B cell (primary cell): ENCODE measurements around the gene CREM. TPM values are rescaled to one million over a fixed set of nuclear protein-coding genes. Genes with fewer than 3 reads are reported as not detected.

ENCODE experiments used
- ATAC-seq: fragments of 200-7000 bp; cut with Tn5 transposase; one replicate; pipeline ENCODE4 v1.10.0; 2021; ENCODE audit warnings: low read depth, mild to moderate bottlenecking, moderate number of reproducible peaks, moderate library complexity
- CTCF ChIA-PET: fragments of 350-600 bp; sonication (Branson Sonifier 250); formaldehyde crosslinking; loops from one replicate; lab custom pipeline; 2021; ENCODE audit warnings: antibody characterized with exemption, inconsistent platforms; lab: Charles Lee
- POLR2A ChIA-PET: fragments of 350-600 bp; sonication (Branson Sonifier 250); formaldehyde crosslinking; loops from one replicate; lab custom pipeline; 2021; ENCODE audit warnings: antibody characterized with exemption; lab: Charles Lee
- DNase-seq: peaks from one replicate; pipeline ENCODE4 v3.0.0; 2013
- H2AFZ ChIP-seq: 2 replicates; pipeline ENCODE4 v1.6.1; 2012; ENCODE audit warnings: mild to moderate bottlenecking, low read depth, low read length; ENCODE audit not compliant: insufficient read depth, poor library complexity, severe bottlenecking
- H3K27ac ChIP-seq, 2 donors: 1 replicate in 1 of 2; 2 replicates in 1 of 2; pipeline ENCODE4 v1.5.1; 2012 to 2013; ENCODE audit warnings: low read length in 2 of 2, mild to moderate bottlenecking in 2 of 2, moderate library complexity in 1 of 2
- H3K27me3 ChIP-seq, 4 experiments: fragments of 200-600 bp in 1 of 4; sonication (generic) in 1 of 4; replicated peaks in 1 of 4; 1 replicate in 2 of 4; 2 replicates in 2 of 4; pipeline versions ENCODE4 v1.6.1 to v1.7.0; 2013 to 2016; ENCODE audit warnings: low read length in 3 of 4, mild to moderate bottlenecking in 2 of 4, mixed read lengths in 1 of 4, moderate library complexity in 1 of 4; ENCODE audit not compliant: insufficient read depth in 4 of 4, control insufficient read depth in 3 of 4; ENCODE audit errors: control extremely low read depth in 1 of 4
- H3K36me3 ChIP-seq, 2 experiments: replicated peaks in 1 of 2; 1 replicate in 1 of 2; 2 replicates in 1 of 2; pipeline versions ENCODE4 v1.6.1 to v1.7.1; 2013; ENCODE audit warnings: low read length in 1 of 2; ENCODE audit not compliant: insufficient read depth in 2 of 2, control insufficient read depth in 1 of 2; ENCODE audit errors: control extremely low read depth in 1 of 2, extremely low read depth in 1 of 2
- H3K4me1 ChIP-seq, 2 donors: fragments of 200-600 bp in 1 of 2; sonication (generic) in 1 of 2; 1 replicate in 1 of 2; 2 replicates in 1 of 2; pipeline versions ENCODE4 v1.5.1 to v1.6.1; 2013 to 2017; ENCODE audit warnings: low read length in 2 of 2; ENCODE audit not compliant: control insufficient read depth in 2 of 2, insufficient read depth in 2 of 2
- H3K4me2 ChIP-seq: replicated peaks from 2 replicates; pipeline ENCODE3; 2012; ENCODE audit warnings: mild to moderate bottlenecking, low read depth, low read length; ENCODE audit not compliant: poor library complexity, severe bottlenecking
- H3K4me3 ChIP-seq, 5 experiments: fragments of 200-600 bp in 1 of 5; sonication (generic) in 1 of 5; 1 replicate in 3 of 5; 2 replicates in 2 of 5; pipeline versions ENCODE4 v1.5.1 to v1.7.0; 2011 to 2016; ENCODE audit warnings: low read length in 4 of 5, mild to moderate bottlenecking in 4 of 5, low read depth in 2 of 5, control low read depth in 1 of 5, moderate library complexity in 1 of 5; ENCODE audit not compliant: insufficient read depth in 1 of 5; ENCODE audit errors: control extremely low read depth in 1 of 5, extremely low read depth in 1 of 5
- H3K79me2 ChIP-seq: fragments of 200-600 bp; sonication (generic); one replicate; pipeline ENCODE4 v1.6.0; 2016; ENCODE audit warnings: low read length; ENCODE audit not compliant: control insufficient read depth, insufficient read depth
- H3K9ac ChIP-seq: fragments of 200-600 bp; sonication (generic); 2 replicates; pipeline ENCODE4 v1.6.1; 2017; ENCODE audit warnings: mild to moderate bottlenecking, low read length, moderate library complexity
- H3K9me3 ChIP-seq, 3 donors: one replicate each; pipeline versions ENCODE4 v1.6.1 to v1.7.1; 2013; ENCODE audit warnings: low read length in 2 of 3; ENCODE audit not compliant: control insufficient read depth in 2 of 3, insufficient read depth in 1 of 3; ENCODE audit errors: control extremely low read depth in 1 of 3
- H4K20me1 ChIP-seq: 2 replicates; pipeline ENCODE4 v1.6.0; 2012; ENCODE audit warnings: mild to moderate bottlenecking, low read length; ENCODE audit not compliant: insufficient read depth, control insufficient read depth, poor library complexity, severe bottlenecking
- H3K27ac Mint-ChIP-seq: one replicate; pipeline ENCODE4 v1.8.0; 2021; ENCODE audit warnings: mixed read lengths
- H3K27me3 Mint-ChIP-seq: one replicate; pipeline ENCODE4 v1.8.0; 2021; ENCODE audit warnings: mixed read lengths
- H3K4me1 Mint-ChIP-seq: one replicate; pipeline ENCODE4 v1.8.0; 2021; ENCODE audit warnings: mixed read lengths
- H3K4me3 Mint-ChIP-seq: one replicate; pipeline ENCODE4 v1.8.0; 2021; ENCODE audit warnings: mixed read lengths
- H3K9me3 Mint-ChIP-seq: one replicate; pipeline ENCODE4 v1.8.0; 2022; ENCODE audit warnings: mixed read lengths; ENCODE audit not compliant: insufficient read depth
- CTCF ChIP-seq: fragments of 200-600 bp; IDR thresholded peaks from one replicate; pipeline ENCODE4 v1.8.0; 2022; ENCODE audit warnings: antibody characterized with exemption, mild to moderate bottlenecking
- EZH2 ChIP-seq: IDR thresholded peaks from 2 replicates; pipeline ENCODE4 v1.6.1; 2012; ENCODE audit warnings: borderline replicate concordance, low read depth, mild to moderate bottlenecking, moderate library complexity, low read length; ENCODE audit not compliant: insufficient read depth, poor library complexity, severe bottlenecking
- WGBS: methylation state at CpG from one replicate; pipeline ENCODE4 v1.1.5; 2013; ENCODE audit warnings: missing lambda C conversion rate; ENCODE audit not compliant: insufficient coverage; 5-methylcytosine and 5-hydroxymethylcytosine counted together
- intact Hi-C: fragments of 100-400 bp; cut with micrococcal nuclease; formaldehyde crosslinking; loops from one replicate; pipeline ENCODE4 v1.10.0; 2022
- polyA plus RNA-seq: library from polyadenylated mRNA; depleted of rRNA; stranded (reverse); fragments of >200 nt; gene quantifications from 2 replicates; pipeline ENCODE4 v1.2.3, GENCODE V29; 2012
- total RNA-seq, 2 donors: library from RNA; stranded (reverse); fragments of 120-200 nt in 1 of 2; gene quantifications; 1 replicate in 1 of 2; 2 replicates in 1 of 2; pipeline versions ENCODE4 v1.2.3 to v1.2.4, GENCODE V29; 2013 to 2022

Gene CREM
- total and polyA plus RNA-seq, 2 donors (not counting 1 experiment from before 2014, with no cell fraction given): 7.3 to 94.6 TPM

- H3K9me3 Mint-ChIP-seq: no peaks in the 10 kb centered on the region
- H3K9ac ChIP-seq: peak overlapping the region; percentile 33
- TF ChIP-seq CTCF: no peak
- TF ChIP-seq EZH2: no peak
- H3K4me3 ChIP-seq: peak overlapping the region in 1 of 5 experiments; percentile 42
- H3K27me3 Mint-ChIP-seq: no peaks in the 10 kb centered on the region
- H3K27ac ChIP-seq: peak overlapping the region in 1 of 2 donors; percentile 28
- no peaks in the 10 kb centered on the region for H3K9me3 ChIP-seq
- H3K27me3 ChIP-seq: no peaks in the 10 kb centered on the region
- ChIA-PET CTCF (interaction anchor here (1.4 to 12.8 kb wide), 5 partner anchors 9 to 61 kb away, joined by 5 to 156 read pairs (median 5); partner anchors contain the start of gene CREM), POLR2A (interaction anchor here (0.6 to 2.5 kb wide), 4 partner anchors 7 to 59 kb away, joined by 6 to 16 read pairs (median 10); partner anchors contain the start of gene CREM)
- peaks cover 43% of the 10 kb centered on the region for H3K4me1 Mint-ChIP-seq
- 14% methylated on average over 1 of the region's 5 CpGs for WGBS
- no peaks in the 10 kb centered on the region for H4K20me1 ChIP-seq
- H3K4me2 ChIP-seq: peak overlapping the region; percentile 45
- peaks cover 29% of the 10 kb centered on the region for H3K79me2 ChIP-seq
- H3K4me3 Mint-ChIP-seq: peak overlapping the region; percentile 73
- no peak for ATAC-seq
- peak overlapping the region; percentile 91 for H3K27ac Mint-ChIP-seq
- H3K36me3 ChIP-seq: no peaks in the 10 kb centered on the region
- intact Hi-C loops: loop anchor here (1.0 kb wide), 2 partner anchors 9 to 13 kb away; no protein-coding TSS in a partner anchor
- H2AFZ ChIP-seq: no peak overlapping the region
- peaks cover 24 to 27% of the 10 kb centered on the region in 2 donors for H3K4me1 ChIP-seq
- no peak for DNase-seq
Measured at GRCh38 chr10:35135861-35136260, 9.2 kb downstream of the CREM start.

- WGBS: 61% methylated on average over 4 of the region's 4 CpGs
- Histone ChIP-seq H3K9ac (peak overlapping the region; percentile 33), H3K4me3 (peak overlapping the region in 1 of 5 experiments; percentile 42), H3K27me3 (no peaks in the 10 kb centered on the region), H4K20me1 (no peaks in the 10 kb centered on the region), H3K36me3 (no peaks in the 10 kb centered on the region), H3K79me2 (peaks cover 29% of the 10 kb centered on the region), H3K4me1 (peaks cover 24 to 27% of the 10 kb centered on the region in 2 donors), H3K4me2 (peak overlapping the region; percentile 45), H3K9me3 (no peaks in the 10 kb centered on the region), H2AFZ (no peak overlapping the region), H3K27ac (peak overlapping the region; percentile 23 to 28)
- CTCF ChIA-PET: interaction anchor here (1.0 to 12.8 kb wide), 5 partner anchors 10 to 243 kb away, joined by 5 to 156 read pairs (median 6); partner anchors contain the start of gene CREM
- POLR2A ChIA-PET: interaction anchor here (0.5 to 2.5 kb wide), 5 partner anchors 8 to 59 kb away, joined by 5 to 16 read pairs (median 7); partner anchors contain the start of gene CREM
- Mint-ChIP-seq H3K27ac (peak overlapping the region; percentile 91), H3K27me3 (no peaks in the 10 kb centered on the region), H3K4me1 (peaks cover 39% of the 10 kb centered on the region), H3K4me3 (peak overlapping the region; percentile 73), H3K9me3 (no peaks in the 10 kb centered on the region)
- ATAC-seq (peak; percentile 85), DNase-seq (peak; percentile 89)
- intact Hi-C loops: loop anchor here (1.0 kb wide), 2 partner anchors 9 to 13 kb away; no protein-coding TSS in a partner anchor
- TF ChIP-seq CTCF (no peak), EZH2 (no peak)
Measured at GRCh38 chr10:35136263-35136815, 9.7 kb downstream of the CREM start.
